HG03354 (cell line): ENCODE data around the gene SNX8.
"Not testable (repeated sequence)": the region's sequence is repeated elsewhere in the genome, so short reads cannot be mapped to it uniquely, and the experiment has no call there.

Experiments used
- ATAC-seq: cut with Tn5 transposase; IDR thresholded peaks from one replicate; pipeline ENCODE4 v1.9.1; 2021; ENCODE audit warnings: mild to moderate bottlenecking; ENCODE audit not compliant: unreplicated experiment, poor library complexity, severe bottlenecking

Gene SNX8, protein sequence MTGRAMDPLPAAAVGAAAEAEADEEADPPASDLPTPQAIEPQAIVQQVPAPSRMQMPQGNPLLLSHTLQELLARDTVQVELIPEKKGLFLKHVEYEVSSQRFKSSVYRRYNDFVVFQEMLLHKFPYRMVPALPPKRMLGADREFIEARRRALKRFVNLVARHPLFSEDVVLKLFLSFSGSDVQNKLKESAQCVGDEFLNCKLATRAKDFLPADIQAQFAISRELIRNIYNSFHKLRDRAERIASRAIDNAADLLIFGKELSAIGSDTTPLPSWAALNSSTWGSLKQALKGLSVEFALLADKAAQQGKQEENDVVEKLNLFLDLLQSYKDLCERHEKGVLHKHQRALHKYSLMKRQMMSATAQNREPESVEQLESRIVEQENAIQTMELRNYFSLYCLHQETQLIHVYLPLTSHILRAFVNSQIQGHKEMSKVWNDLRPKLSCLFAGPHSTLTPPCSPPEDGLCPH

DNA sequence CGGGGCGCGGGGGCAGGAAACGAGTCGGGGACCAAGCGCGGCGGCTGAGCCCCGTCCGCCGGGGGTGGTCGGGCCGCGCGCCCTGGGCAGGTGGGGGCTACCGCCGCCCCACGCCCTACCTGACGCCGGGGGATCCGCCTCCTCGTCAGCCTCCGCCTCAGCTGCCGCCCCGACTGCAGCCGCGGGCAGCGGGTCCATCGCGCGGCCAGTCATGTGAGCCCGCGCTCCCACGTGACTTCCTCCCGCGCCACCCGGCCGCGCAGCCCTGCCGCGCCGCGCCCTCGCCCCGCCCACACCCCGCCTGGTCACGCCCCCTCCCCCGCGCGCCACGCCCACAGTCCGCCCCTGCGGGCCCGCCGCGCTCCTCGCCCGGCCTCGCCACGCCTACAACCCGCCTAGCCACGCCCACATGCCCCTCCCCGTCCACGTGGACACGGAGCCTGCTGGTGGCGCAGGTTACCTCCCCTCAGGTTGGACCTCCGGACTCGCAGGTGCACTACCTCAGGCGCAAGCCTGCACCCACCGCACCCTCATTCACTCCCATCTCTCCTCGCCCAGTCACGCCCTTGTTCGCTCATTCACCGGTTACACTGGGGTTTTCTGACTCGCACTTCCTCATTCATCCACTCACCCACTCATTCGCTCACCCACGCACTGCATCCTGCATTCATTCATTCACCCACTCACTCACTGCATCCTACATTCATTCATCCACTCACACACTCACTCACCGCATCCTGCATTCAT, at the start of gene SNX8:
TSS of gene SNX8 (minus strand) at position 233 of the 747 bp plus-strand sequence. CDS start at position 213, 20 bp downstream.
- peak; percentile 78 for ATAC-seq

DNA sequence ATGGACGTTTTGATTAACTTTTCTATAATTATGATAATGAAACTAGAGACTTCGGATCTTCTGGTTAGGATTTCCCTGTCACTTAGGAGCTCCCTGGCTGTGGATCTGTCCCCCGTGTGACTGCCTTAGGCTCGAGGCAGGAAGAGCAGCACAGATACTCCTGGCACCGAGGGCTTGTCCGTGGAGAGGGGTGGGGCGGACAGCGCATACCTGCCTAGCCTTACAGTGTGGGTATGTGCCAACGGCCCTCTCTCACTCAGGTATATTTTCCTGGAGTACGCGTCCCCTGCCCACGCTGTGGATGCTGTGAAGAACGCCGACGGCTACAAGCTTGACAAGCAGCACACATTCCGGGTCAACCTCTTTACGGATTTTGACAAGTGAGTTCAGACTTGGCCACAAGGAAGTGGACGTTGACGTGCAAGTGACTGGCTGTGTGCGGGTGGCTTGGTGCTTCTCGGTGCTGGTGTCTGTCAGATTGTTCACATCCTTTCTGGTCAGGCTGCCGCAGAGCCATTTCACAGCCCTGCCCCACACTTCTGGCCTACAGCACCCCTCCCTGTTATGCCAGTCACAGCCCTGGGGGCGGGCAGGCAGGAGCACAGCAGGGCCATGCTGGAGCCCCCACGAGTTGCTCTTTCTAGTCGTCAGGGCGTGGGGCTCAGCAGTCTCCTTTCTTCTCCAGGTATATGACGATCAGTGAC, 48.3 kb upstream of the SNX8 start:
- no peak for ATAC-seq

DNA sequence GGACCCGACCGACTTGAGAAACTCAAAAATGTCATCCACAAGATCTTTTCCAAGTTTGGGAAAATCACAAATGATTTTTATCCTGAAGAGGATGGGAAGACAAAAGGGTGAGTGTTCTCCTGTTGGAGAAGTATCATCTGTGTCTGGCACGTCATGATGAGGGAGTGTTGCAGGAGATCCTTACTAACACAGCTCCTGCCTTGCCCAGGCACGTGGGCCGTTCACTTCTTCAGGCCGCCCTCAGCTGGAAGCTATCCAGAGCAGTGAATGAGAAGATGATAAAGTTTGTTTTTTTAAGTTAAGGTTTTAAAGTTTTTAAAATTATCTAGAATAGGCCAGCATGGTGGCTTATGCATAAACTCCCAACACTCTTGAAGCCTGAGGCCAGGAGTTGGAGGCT, 46.6 kb upstream of the SNX8 start:
- no peak for ATAC-seq

DNA sequence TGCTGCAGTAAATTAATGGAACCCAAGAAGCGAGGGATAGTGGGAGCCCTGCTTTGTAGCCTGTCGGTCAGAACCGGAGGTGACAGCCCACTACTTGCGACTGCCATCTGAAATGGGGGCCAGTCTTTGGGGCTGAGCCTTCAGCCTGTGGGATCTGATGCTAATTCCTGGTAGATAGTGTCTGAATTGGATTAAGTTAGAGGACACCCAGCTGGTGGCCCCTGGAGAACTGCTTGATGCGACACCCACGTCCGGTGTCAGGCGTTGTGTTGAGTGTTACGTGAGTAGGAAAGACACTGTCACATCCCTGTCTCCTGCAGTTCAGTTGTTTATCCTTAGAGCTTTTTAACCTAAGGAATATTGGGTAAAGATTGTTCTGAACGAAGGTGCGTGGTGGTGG, 45.4 kb upstream of the SNX8 start:
- ATAC-seq, result no peak

DNA sequence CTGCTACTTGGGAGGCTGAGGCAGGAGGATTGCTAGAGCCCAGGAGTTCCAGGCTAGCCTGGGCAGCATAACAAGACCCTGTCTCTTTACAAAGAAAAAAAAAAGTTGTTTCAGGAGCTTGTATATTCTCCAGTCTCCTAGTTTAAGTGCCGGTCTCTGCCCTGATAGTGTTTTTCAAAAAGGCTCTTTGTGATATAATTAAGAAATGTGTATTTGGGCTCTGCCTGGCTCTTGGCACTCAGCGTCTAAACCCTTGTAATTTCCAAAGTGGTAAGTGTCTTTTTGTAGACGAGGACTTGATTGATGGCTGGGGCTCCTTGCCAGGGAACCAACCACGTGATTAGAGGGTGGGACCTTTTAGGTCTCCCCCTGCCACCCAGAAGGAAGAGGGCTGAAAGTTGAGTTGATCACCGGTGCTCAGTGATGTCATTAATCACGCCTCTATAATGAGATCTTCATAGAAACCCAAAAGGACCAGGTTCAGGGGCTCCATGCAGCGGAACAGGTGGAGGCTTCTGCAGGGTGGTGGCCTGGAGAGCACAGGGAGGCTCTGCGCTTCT, 44.8 kb upstream of the SNX8 start:
- no peak for ATAC-seq

DNA sequence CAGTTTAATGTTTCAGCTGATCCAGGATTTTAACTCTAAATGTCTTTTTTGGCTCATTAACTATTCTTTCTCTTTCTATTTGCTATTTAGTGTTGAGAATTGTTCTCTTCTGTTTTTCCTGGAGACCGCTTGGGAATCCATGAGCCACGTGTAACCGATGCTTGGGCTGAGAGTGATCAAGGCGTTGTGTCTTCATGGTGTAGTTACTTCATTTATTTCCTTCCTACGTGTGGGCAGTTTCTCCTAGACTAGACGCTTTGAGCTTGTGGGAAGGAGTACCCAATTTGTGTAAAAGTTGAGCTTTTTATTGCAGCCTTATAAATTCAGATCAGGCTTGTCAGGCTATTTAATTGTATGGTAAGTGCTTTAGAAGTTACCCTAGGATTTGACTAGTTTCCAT, 43.3 kb upstream of the SNX8 start:
- ATAC-seq, result no peak

DNA sequence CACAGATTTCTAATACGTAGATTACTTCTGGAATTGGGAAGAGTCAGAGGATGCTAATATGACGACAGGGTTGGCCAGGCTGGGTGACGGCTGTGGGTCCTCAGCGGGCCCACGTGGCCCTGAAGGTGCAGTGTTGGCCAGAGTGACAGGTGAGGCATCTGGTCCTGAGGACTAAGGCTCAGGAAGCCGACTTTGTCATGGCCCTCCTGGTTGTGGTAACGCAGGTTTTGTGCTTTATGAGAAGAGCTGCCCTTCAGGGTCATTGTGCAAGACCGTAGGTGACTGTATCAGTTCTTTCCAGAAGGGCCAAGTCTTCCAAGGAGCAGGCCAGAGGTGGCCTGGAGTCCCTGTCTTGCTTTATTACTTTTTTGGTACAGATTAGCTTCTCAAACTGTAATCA, 42.9 kb upstream of the SNX8 start:
- no peak for ATAC-seq

DNA sequence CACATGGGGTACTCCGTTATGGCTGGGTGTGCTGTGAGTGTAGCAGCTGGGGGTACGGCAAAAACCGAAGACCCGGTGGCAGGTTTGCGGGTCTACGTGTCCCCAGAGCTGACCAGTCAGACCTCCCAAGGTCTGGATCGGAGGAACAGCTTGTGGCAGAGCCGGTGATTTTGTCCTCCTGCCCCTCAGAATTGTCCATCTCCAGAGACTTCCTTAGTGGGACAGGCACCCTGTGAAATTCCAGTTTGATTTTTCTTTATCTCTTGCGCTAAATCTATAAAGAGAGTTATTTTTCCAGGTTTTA, 41.4 kb upstream of the SNX8 start:
- ATAC-seq, result no peak

DNA sequence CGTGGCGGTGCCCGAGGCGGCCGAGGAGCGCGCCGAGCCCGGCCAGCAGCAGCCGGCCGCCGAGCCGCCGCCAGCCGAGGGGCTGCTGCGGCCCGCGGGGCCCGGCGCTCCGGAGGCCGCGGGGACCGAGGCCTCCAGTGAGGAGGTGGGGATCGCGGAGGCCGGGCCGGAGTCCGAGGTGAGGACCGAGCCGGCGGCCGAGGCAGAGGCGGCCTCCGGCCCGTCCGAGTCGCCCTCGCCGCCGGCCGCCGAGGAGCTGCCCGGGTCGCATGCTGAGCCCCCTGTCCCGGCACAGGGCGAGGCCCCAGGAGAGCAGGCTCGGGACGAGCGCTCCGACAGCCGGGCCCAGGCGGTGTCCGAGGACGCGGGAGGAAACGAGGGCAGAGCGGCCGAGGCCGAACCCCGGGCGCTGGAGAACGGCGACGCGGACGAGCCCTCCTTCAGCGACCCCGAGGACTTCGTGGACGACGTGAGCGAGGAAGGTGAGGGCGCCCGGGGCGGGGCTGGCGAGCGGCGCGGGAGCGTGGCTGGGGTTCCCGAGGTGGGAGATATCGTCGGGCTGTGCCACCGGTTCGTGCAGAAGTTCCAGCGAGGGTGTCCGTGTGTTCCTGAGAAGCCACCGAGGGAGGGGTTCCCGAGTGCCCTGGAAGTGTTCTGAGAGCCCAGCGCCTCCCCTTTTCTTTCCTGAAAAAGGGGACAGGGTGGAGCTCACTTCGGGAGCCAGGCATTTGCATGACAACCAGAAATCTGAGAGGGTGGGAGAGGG, 40.9 kb upstream of the SNX8 start:
- peak; percentile 13 for ATAC-seq

DNA sequence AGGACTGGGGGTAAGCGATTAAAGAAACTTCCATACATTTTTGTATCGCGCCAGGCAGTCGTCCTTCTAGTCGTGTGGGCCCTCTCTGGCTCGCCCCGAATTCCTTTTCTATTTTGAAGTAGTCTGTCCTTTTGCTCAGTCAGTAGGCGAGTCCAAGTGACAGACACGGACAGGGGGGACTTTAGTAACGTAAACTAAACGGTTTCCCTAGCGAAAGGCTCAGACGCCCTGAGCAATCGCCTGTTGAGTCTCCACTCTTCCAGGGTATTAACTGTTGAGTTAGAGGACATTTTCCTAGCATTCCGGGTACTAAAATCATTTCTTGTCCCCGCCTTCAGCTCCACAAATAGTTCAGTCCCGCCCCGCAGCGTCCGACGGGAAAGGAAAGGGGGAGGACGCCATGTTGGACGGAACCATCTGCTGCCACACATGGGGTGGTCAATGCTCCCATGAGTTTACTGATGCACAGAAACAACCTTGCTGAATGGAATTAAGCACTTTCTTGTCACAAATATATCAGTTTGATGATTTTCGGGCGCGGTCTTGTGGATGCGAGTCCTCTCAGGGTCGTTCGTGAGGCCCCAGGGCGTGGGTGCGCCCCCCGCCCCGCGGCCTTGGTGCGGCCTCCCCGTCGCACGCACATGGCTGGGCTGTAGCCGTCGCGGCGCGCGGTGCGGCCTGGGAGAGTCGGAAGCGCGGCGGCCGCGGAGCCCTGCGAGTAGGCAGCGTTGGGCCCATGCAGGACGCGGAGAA, 40.1 kb upstream of the SNX8 start, which contains the start of gene EIF3B:
TSS of gene EIF3B (plus strand) at position 642 of the 753 bp plus-strand sequence. CDS start at position 737, 95 bp downstream.
- ATAC-seq, result peak; percentile 83

DNA sequence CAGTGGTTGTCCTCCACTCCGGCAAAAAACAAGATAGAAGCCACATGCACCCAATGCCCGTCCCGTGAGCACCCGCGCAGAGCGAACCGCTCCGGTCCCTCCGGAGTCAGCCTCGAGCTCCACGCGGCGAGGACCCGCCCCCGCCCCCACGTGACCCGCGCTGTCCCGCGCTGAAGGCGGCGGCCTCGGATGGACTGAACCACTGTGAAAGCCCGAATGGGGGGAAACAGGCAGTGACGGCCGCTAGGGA, 39.6 kb upstream of the SNX8 start:
- ATAC-seq, result peak; percentile 55

DNA sequence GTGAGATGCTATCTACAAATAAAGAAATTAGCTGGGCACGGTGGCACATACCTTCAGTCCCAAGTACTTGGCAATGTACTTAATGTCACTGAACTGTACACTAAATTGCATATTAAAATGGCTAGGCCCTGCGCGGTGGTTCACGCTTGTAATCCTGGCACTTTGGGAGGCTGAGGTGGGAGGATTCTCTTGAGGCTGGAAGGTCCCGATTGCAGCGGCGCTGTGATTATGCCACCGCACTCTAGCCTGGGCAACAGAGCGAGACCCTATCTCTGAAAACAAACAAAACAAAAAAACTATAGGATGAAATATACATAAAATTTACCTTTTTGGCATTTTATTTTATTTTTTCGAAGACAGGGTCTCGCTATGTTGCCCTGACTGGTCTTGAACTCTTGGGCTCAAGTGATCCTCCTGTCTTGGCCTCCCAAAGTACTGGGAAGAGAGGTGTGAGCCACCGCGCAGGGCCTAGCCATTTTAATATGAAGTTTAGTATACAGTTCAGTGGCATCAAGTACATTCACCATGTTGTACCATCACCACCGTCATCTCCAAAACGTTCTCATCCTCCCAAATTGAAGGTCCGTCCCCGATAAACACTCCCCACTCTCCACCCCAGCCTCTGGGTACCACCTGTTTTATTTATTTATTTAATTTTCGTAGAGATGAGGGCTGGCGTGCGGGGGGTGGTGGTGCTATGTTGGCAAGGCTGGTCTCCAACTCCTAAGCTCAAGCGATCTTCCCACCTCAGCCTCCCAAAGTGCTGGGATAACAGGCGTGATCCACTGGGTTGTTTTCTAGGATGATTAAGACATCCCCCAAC, 39.1 kb upstream of the SNX8 start:
- peak; percentile 3 for ATAC-seq

DNA sequence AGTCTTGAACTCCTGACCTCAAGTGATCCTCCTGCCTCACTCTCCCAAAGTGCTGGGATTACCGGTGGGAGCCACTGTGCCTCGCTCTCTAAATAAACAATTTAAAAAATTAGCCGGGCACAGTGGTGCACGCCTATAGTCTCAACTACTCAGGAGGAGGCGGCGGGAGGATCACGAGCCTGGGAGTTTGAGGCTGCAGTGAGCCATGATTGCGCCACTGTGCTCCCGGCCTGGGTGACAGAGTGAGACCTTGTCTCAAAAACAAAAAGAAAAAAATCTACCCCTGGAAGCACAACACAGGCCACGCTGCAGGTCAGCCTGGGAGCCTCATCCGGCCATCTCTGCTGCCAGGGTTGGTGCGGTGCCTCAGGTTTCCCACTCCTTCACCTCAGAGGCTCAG, 36.6 kb upstream of the SNX8 start:
- no peak for ATAC-seq

DNA sequence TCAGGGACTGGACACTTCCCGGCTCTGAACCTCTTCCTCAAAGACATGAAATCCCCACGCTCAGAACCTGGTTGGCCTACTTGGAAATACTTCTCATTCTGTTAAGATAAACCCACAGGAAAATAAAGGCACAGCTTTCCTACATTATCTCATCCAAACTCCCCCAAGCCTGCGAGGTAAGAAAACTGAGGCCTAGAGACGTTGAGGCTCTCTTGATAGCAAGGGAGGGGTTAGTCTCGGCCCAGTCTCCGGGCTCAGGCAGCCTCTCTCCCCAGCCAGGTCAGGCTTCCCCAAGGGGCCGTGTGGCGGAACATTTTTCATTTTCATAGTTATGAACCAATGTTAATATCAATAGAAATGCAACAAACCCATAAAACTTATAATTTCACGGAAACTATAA, 35.8 kb upstream of the SNX8 start:
- no peak for ATAC-seq

DNA sequence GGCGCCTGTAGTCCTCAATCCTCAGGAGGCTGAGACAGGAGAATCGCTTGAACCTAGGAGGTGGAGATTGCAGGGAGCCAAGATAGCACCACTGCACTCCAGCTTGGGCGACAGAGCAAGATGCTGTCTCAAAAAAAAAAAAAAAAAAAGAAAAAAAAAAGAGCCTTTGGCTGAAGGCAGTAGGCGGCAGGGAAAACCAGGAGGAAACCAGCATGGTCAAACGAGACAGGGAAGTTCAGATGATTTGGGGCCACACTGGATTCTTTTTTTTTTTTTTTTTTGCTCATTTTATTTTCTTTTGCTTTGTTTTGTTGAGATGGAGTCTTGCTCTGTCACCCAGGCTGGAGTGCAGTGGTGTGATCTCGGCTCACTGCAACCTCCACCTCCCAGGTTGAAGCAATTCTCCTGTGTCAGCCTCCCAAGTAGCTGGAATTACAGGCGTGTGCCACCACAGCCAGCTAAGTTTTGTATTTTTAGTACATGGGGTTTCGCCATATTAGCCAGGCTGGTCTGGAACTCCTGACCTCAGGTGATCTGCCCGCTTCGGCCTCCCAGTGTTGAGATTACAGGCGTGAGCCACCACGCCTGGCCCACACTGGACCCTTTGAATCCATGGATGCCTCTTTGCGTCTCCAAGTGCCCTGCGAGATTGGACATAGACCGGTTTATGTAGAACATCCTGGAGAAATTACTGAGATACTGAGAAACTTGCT, 33.3 kb upstream of the SNX8 start:
- ATAC-seq, result not testable (repeated sequence)

DNA sequence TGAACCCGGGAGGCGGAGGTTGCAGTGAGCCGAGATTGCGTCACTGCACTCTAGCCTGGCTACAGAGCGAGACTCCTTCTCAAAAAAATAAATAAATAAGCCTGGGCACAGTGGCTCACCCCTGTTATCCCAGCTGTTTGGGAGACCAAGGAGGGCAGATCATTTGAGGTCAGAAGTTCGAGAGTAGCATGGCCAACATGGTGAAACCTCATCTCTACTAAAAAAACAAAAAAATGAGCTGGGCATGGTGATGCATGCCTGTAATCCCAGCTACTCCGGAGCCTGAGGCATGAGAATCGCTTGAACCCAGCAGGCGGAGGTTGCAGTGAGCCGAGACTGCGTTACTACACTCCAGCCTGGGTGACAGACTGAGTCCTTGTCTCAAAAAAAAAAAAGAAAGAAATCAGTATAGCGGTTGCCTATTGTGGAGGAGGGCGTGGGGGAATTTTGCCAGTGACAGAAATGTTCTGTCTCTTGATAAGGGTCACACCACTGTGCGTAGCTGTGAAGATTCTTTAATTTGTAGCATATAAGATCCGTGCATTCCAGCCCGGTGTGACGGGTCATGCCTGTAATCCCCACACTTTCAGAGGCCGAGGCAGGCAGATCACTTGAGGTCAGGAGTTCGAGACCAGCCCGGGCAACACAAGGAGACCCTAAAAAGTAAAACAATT, 22.5 kb upstream of the SNX8 start:
- no peak for ATAC-seq

DNA sequence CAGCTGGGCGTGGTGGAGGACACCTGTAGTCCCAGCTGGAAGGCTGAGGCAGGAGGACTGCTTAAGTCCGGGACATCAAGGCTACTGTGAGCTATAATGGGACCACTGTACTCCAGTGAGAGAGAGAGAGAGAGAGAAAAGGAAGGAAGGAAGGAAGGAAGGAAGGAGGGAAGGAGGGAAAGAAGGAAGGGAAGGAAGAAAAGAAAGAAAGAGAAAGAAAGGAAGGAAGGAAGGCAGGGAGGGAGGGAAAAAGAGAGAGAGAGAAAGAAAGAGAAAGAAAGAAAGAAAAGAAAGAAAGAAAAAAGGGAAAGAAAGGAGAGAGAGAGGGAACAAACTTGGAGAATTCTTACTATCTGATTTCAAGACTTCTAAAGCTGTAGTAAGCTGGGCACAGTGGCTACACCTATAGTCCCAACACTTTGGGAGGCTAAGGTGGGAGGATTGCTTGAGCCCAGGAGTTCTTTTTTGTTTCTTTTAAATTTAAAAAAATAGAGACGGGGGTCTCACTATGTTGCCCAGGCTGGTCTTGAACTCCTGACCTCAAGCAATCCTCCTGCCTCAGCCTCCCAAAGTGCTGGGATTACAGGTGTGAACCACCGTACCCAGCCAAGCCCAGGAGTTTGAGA, 18.5 kb upstream of the SNX8 start:
- ATAC-seq, result not testable (repeated sequence)
